ENCODE results near the gene BACH2. TPM values are rescaled to one million over a fixed set of nuclear protein-coding genes. Genes with fewer than 3 reads are reported as not detected.

The BACH2 gene
- total and polyA plus RNA-seq, 2 of the 8 experiments (the other 6 are each of a cell fraction or from before 2014, with no cell fraction given): 1.9 to 5.9 TPM

GRCh38 chr6:89910902-89911240, 385.8 kb downstream of the BACH2 start:
- H3K4me2 ChIP-seq (ENCODE audit: insufficient read depth in 1 of 2, low read depth in 2 of 2, low read length in 2 of 2): no peak overlapping the region
- DNase-seq (ENCODE audit: low read depth in 1 of 2, low spot score in 2 of 2) (no peak), FAIRE-seq (no peak)
- no peak overlapping the region for H3K4ac ChIP-seq (replicated peaks; ENCODE audit: insufficient read length, low read depth, low read length)
- H3K14ac ChIP-seq (ENCODE audit: insufficient read length): no peak overlapping the region
- TF ChIP-seq RBBP5 (IDR thresholded peaks at IDR 0.05; ENCODE audit: borderline replicate concordance, low read depth, low read length) (no peak), SAP30 (IDR thresholded peaks at IDR 0.05; ENCODE audit: insufficient read depth, insufficient replicate concordance, low read length) (no peak), RFX5 (IDR thresholded peaks at IDR 0.05; ENCODE audit: borderline replicate concordance, low read depth, low read length) (no peak), CREB1 (IDR thresholded peaks at IDR 0.05) (no peak), TBP (IDR thresholded peaks at IDR 0.05; ENCODE audit: low read depth, low read length) (no peak), BRCA1 (IDR thresholded peaks at IDR 0.05; ENCODE audit: low read depth, low read length) (no peak), SRF (IDR thresholded peaks at IDR 0.05; ENCODE audit: low read depth, low read length) (no peak), ZNF274 (IDR thresholded peaks at IDR 0.05; ENCODE audit: borderline replicate concordance, extremely low read depth, low read length) (no peak), SIX5 (IDR thresholded peaks at IDR 0.05; ENCODE audit: low read depth, low read length) (no peak), SP2 (IDR thresholded peaks at IDR 0.05; ENCODE audit: low read length) (no peak), NANOG (IDR thresholded peaks at IDR 0.05; ENCODE audit: insufficient read depth, low read depth, low read length, poor library complexity, severe bottlenecking) (no peak)
- TF ChIP-seq, protein P1, sequence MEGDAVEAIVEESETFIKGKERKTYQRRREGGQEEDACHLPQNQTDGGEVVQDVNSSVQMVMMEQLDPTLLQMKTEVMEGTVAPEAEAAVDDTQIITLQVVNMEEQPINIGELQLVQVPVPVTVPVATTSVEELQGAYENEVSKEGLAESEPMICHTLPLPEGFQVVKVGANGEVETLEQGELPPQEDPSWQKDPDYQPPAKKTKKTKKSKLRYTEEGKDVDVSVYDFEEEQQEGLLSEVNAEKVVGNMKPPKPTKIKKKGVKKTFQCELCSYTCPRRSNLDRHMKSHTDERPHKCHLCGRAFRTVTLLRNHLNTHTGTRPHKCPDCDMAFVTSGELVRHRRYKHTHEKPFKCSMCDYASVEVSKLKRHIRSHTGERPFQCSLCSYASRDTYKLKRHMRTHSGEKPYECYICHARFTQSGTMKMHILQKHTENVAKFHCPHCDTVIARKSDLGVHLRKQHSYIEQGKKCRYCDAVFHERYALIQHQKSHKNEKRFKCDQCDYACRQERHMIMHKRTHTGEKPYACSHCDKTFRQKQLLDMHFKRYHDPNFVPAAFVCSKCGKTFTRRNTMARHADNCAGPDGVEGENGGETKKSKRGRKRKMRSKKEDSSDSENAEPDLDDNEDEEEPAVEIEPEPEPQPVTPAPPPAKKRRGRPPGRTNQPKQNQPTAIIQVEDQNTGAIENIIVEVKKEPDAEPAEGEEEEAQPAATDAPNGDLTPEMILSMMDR (IDR thresholded peaks at IDR 0.05; ENCODE audit: control extremely low read depth in 1 of 3, insufficient read depth in 1 of 3, low read depth in 1 of 3, low read length in 3 of 3): no peak
- no peak overlapping the region for H3K9ac ChIP-seq (replicated peaks in 1 of 4; ENCODE audit: extremely low read depth in 1 of 4, low read depth in 3 of 4, low read length in 3 of 4)
- H4K91ac ChIP-seq (replicated peaks; ENCODE audit: insufficient read length, low read length): no peak overlapping the region
- no CpG with 5 or more reads among the region's 1 CpG for WGBS, 2 experiments (ENCODE audit: extremely low coverage in 1 of 2, insufficient coverage in 1 of 2, insufficient read length in 1 of 2, insufficient replicate concordance in 2 of 2, low coverage in 1 of 2, low lambda C conversion rate in 2 of 2, missing lambda C conversion rate in 1 of 2)
- ChIA-PET POLR2A (ENCODE audit: partially characterized antibody) (no interaction called here), CTCF (ENCODE audit: partially characterized antibody) (no interaction called here)
- no peak overlapping the region for H2BK20ac ChIP-seq (ENCODE audit: low read length)
- H3K56ac ChIP-seq (replicated peaks; ENCODE audit: insufficient read length, low read depth, low read length): no peak overlapping the region
- no peaks in the 10 kb centered on the region for H4K20me1 ChIP-seq (replicated peaks in 1 of 2; ENCODE audit: control insufficient read depth in 1 of 2, insufficient read depth in 2 of 2, low read length in 2 of 2)
- no peak overlapping the region for H2BK5ac ChIP-seq (ENCODE audit: low read depth, low read length)
- H2BK15ac ChIP-seq (ENCODE audit: low read length): no peak overlapping the region
- H3K23ac ChIP-seq (ENCODE audit: insufficient read length): no peak overlapping the region
- H3K79me1 ChIP-seq (ENCODE audit: low read depth, low read length): no peaks in the 10 kb centered on the region
- H2AFZ ChIP-seq (ENCODE audit: low read length): peak overlapping the region; percentile 91
- no peak overlapping the region for H3K27ac ChIP-seq (ENCODE audit: low read depth, low read length)
- H3K79me2 ChIP-seq (ENCODE audit: control insufficient read depth in 1 of 2, insufficient read depth in 2 of 2, low read length in 2 of 2): no peaks in the 10 kb centered on the region
- H3K27me3 ChIP-seq (replicated peaks in 1 of 4; ENCODE audit: control insufficient read depth in 3 of 4, extremely low read depth in 1 of 4, insufficient read depth in 3 of 4, low read length in 3 of 4): no peaks in the 10 kb centered on the region
- H2BK12ac ChIP-seq (ENCODE audit: low read depth, low read length): no peak overlapping the region
- H2BK120ac ChIP-seq (replicated peaks; ENCODE audit: low read depth, low read length): no peak overlapping the region
- no peak overlapping the region for H4K8ac ChIP-seq (ENCODE audit: extremely low read depth, insufficient read depth, low read length)
- H3K36me3 ChIP-seq (ENCODE audit: control insufficient read depth in 2 of 4, insufficient read depth in 4 of 4, low read length in 3 of 4): no peaks in the 10 kb centered on the region
- H3K18ac ChIP-seq (ENCODE audit: extremely low read depth, low read length): peak overlapping the region; percentile 15; the same call in 1 of the 2 replicates
- H4K5ac ChIP-seq (ENCODE audit: insufficient read length, low read depth, low read length): no peak overlapping the region
- H3K4me1 ChIP-seq (replicated peaks in 1 of 4; ENCODE audit: control insufficient read depth in 3 of 4, insufficient read depth in 4 of 4, low read length in 3 of 4): peaks cover 0 to 3% (median 0%) of the 10 kb centered on the region in 4 experiments; a peak in 1 of 7 replicates
- H3K4me3 ChIP-seq (ENCODE audit: extremely low read depth in 1 of 4, insufficient read depth in 2 of 4, low read depth in 3 of 4, low read length in 4 of 4): no peak overlapping the region
- no peaks in the 10 kb centered on the region for H3K9me3 ChIP-seq (ENCODE audit: insufficient read depth in 2 of 2, low read depth in 1 of 2, low read length in 1 of 2)
- no peaks in the 10 kb centered on the region; the same call in 1 of the 2 replicates for H3K23me2 ChIP-seq (ENCODE audit: low read depth, low read length)
- H2AK5ac ChIP-seq (ENCODE audit: low read depth, low read length): no peak overlapping the region
